Lower leg skin (tissue), 3 donors: ENCODE results near the gene HLA-DQA1.
"Not testable (repeated sequence)": the region's sequence is repeated elsewhere in the genome, so short reads cannot be mapped to it uniquely, and the experiment has no call there.

Experiments used
- POLR2A ChIP-seq, 2 donors: fragments of 450-650 bp; IDR thresholded peaks; one replicate each; pipeline ENCODE4 v1.6.1; 2016 to 2017; ENCODE audit warnings: antibody characterized with exemption in 2 of 2, mild to moderate bottlenecking in 1 of 2, moderate library complexity in 1 of 2
- TF ChIP-seq, protein P1 (sequence below), 3 donors: fragments of 450-650 bp; IDR thresholded peaks; one replicate each; pipeline ENCODE4 v1.5.1; 2016; ENCODE audit warnings: antibody characterized with exemption in 3 of 3, mild to moderate bottlenecking in 3 of 3, moderate library complexity in 2 of 3

DNA sequence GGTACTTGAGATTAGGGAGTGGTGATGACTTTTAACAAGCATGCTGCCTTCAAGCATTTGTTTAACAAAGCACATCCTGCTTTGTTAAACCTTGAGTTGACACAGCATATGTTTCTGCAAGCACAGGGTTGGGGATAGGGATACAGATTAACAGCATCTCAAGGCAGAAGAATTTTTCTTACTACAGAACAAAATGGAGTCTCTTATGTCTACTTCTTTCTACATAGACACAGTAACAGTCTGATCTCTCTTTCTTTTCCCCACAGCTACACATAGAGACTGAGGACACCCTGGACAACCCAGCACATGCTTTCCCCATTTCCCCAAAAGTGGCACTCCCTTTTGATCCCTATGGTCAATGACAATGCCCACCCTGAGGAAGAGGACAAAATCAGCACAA lies 20.6 kb downstream of the HLA-DQA1 start:
- TF ChIP-seq, protein P1, sequence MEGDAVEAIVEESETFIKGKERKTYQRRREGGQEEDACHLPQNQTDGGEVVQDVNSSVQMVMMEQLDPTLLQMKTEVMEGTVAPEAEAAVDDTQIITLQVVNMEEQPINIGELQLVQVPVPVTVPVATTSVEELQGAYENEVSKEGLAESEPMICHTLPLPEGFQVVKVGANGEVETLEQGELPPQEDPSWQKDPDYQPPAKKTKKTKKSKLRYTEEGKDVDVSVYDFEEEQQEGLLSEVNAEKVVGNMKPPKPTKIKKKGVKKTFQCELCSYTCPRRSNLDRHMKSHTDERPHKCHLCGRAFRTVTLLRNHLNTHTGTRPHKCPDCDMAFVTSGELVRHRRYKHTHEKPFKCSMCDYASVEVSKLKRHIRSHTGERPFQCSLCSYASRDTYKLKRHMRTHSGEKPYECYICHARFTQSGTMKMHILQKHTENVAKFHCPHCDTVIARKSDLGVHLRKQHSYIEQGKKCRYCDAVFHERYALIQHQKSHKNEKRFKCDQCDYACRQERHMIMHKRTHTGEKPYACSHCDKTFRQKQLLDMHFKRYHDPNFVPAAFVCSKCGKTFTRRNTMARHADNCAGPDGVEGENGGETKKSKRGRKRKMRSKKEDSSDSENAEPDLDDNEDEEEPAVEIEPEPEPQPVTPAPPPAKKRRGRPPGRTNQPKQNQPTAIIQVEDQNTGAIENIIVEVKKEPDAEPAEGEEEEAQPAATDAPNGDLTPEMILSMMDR (IDR thresholded peaks at IDR 0.05) = not testable (repeated sequence)
- not testable (repeated sequence) for TF ChIP-seq POLR2A (IDR thresholded peaks at IDR 0.05)
